HG03469 (cell line): ENCODE measurements around the gene MYADML2.
"Not testable (repeated sequence)": the region's sequence is repeated elsewhere in the genome, so short reads cannot be mapped to it uniquely, and the experiment has no call there.

Experiments used
- ATAC-seq: cut with Tn5 transposase; IDR thresholded peaks from one replicate; pipeline ENCODE4 v1.9.1; 2021; ENCODE audit warnings: mild to moderate bottlenecking, moderate library complexity, moderate number of reproducible peaks; ENCODE audit not compliant: unreplicated experiment

MYADML2 gene, protein sequence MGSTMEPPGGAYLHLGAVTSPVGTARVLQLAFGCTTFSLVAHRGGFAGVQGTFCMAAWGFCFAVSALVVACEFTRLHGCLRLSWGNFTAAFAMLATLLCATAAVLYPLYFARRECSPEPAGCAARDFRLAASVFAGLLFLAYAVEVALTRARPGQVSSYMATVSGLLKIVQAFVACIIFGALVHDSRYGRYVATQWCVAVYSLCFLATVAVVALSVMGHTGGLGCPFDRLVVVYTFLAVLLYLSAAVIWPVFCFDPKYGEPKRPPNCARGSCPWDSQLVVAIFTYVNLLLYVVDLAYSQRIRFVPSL

GRCh38 chr17:81947189-81947588 lies at the start of gene MYADML2:
TSS of gene MYADML2 (minus strand) at chr17:81947233. CDS start at chr17:81941741, 5,492 bp downstream.
- ATAC-seq: no peak

- ATAC-seq: no peak
These were observed 49.3 kb upstream of the MYADML2 start for GRCh38 chr17:81996232-81996756.

GRCh38 chr17:81995463-81996231 lies 48.6 kb upstream of the MYADML2 start:
- no peak for ATAC-seq

- no peak for ATAC-seq
These were observed 47.8 kb upstream of the MYADML2 start for GRCh38 chr17:81994593-81995462.

GRCh38 chr17:81993729-81994592 lies 46.9 kb upstream of the MYADML2 start:
- ATAC-seq: no peak

DNA sequence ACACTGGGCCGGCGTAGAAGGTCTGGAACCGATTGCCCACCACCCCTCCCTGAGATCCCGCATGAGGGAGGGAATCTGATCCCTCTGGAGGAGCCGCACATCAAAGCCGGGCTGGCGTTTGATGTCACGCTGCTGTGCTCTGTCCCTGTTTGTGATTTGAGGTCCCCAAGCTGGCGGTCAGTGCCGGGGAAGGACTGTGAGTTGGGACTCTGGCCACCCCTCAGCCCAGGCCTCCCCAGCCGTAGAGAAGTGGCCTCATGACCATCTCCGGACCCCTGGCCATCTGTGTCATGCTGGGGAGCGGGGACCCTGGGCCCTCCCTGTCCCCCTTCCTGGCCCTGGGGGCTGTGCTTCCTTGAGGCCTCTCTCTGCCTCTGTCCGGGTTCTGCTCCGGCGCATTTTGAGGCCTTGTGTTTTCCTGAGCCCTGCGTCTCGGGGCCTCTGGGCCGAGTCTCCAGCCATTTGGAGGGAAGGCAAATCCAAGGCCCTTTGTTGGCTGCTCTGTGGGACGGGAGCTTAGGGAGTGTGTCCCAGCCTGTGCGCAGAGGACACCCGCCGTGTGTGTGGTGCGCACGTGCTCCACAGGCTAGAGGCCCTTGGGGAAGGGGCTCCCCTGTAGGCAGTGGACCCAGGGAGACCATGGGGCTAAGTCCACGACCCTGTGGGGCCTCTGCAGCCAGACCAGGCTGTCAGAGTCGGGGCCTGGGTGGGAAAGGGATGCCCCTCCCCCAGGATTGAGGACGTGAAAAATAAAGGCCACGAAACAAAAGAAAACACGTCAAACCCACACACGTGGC lies 45.5 kb upstream of the MYADML2 start:
- no peak for ATAC-seq

- ATAC-seq: no peak
These were observed 44.8 kb upstream of the MYADML2 start for GRCh38 chr17:81991684-81992305.

GRCh38 chr17:81990836-81991683 lies 44.0 kb upstream of the MYADML2 start:
- no peak for ATAC-seq

DNA sequence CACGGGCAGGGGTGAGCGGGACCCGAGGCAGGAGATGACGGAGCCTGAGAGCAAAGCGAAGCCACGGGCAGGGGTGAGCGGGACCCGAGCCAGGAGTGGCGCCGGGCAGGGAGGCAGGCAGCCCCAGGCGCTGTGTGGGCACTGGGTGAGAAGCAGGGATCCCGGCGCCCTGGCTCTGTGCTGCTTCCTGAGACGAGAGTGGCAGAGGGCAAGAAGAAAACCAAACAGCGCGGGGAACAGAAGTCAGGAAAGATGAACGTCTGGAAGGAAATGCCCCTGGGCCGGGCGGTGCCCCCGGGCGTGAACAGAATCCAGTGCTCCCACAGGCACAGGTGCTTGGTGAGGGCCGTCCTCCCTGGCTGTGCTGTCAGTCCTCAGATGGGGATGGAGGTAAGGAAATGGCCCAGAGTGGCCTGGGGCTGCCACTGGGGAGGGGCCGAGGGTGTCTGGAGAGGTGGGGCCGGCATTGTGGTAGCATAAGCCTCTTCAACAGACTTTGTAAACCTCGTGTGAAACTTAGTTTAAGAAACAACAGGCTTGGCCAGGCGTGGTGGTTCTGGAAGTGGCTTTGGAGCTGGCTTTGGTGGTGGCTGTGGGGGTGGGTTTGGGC lies 40.2 kb upstream of the MYADML2 start:
- ATAC-seq: no peak

GRCh38 chr17:81986606-81987005 lies 39.6 kb upstream of the MYADML2 start:
- ATAC-seq: no peak

- no peak for ATAC-seq
These were observed 37.9 kb upstream of the MYADML2 start for GRCh38 chr17:81984773-81985410.

DNA sequence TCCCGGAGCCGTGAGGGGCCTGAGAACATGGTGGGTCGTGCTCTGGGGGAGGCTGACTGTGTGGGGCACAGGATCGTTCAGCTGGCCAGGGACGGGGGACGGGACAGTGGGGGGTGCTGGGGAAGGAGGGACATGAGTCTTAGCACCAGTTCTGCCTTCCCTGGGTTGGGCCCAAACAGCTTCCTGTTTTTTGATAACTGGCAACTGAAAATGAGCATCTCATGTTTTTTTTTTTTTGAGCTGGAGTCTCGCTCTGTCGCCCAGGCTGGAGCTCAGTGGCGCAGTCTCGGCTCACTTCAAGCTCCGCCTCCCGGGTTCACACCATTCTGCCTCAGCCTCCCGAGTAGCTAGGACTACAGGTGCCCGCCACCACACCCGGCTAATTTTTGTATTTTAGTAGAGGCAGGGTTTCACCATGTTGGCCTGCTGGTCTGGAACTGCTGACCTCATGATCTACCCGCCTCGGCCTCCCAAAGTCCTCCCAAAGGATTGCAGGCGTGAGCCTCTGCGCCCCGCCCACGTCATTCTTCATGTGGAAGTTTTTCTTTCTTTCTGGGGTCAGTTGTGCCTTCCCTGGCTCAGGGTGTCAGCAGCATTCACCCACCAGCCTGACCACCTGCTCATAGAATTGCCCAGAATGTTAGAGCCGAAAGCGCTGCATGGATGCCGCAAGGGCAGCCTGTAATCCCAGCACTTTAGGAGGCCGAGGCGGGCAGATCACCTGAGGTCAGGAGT lies 36.8 kb upstream of the MYADML2 start:
- ATAC-seq: no peak

DNA sequence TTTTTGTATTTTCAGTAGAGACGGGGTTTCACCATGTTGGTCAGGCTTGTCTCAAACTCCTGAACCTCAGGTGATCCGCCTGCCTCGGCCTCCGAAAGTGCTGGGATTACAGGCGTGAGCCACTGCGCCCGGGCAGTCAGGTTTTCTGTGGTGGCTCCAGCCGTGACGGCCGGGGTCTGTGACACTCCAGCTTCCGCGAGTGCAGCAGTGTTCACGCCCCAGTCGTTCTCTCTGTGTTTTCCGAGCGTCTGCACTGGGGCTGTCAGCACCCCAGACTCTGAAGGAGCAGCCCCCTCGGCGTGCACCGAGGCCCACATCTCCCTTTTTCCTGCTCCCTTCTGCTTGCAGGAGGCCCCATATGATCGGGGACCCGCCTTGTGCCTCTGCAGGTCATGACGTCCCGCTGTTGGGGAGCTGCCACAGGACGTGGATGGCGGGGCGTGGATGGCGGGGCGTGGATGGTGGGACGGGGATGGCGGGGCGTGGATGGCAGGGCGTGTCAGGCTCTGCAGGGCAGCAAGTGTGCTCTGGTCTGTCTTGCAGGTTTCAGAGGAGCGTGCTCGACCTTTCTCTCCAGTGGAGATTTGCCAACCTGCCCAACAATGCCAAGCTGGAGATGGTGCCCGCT lies 36.1 kb upstream of the MYADML2 start:
- no peak for ATAC-seq

GRCh38 chr17:81981511-81981910 lies 34.5 kb upstream of the MYADML2 start:
- not testable (repeated sequence) for ATAC-seq

GRCh38 chr17:81980707-81981343 lies 33.8 kb upstream of the MYADML2 start:
- no peak for ATAC-seq
